Testis (tissue), 2 donors: ENCODE data around the gene LCOR.

Experiments used
- CTCF ChIP-seq, 3 experiments: fragments of 450-650 bp in 2 of 3; fragments of 200-600 bp in 1 of 3; sonication (generic) in 1 of 3; IDR thresholded peaks; one replicate each; pipeline ENCODE4 v1.5.1; 2016 to 2019; ENCODE audit warnings: antibody characterized with exemption in 3 of 3, mild to moderate bottlenecking in 2 of 3, moderate library complexity in 1 of 3
- POLR2A ChIP-seq: fragments of 450-650 bp; IDR thresholded peaks from one replicate; pipeline ENCODE4 v1.6.1; 2017; ENCODE audit warnings: antibody characterized with exemption, mild to moderate bottlenecking, moderate library complexity

- TF ChIP-seq POLR2A (no peak), CTCF (IDR thresholded peaks at IDR 0.05) (no peak)
Measured at GRCh38 chr10:96814264-96814663, 17.8 kb upstream of the LCOR start.
